Gastroesophageal sphincter (tissue), 3 donors: ENCODE results near the gene ACKR3.

Source experiments
- EP300 ChIP-seq: sonication (generic); formaldehyde crosslinking; IDR thresholded peaks from one replicate; pipeline ENCODE4 v1.6.1; 2017; ENCODE audit warnings: antibody characterized with exemption, mild to moderate bottlenecking
- POLR2A ChIP-seq, 2 donors: fragments of 450-650 bp; IDR thresholded peaks; one replicate each; pipeline ENCODE4 v1.6.1; 2017; ENCODE audit warnings: antibody characterized with exemption in 2 of 2, mild to moderate bottlenecking in 2 of 2, moderate library complexity in 1 of 2
- TF ChIP-seq, protein P1 (sequence below), 4 experiments: fragments of 200-600 bp in 2 of 4; fragments of 450-650 bp in 2 of 4; sonication (generic) in 1 of 4; IDR thresholded peaks; one replicate each; pipeline ENCODE4 v1.5.1; 2017 to 2019; ENCODE audit warnings: antibody characterized with exemption in 4 of 4, mild to moderate bottlenecking in 2 of 4, moderate library complexity in 2 of 4

DNA sequence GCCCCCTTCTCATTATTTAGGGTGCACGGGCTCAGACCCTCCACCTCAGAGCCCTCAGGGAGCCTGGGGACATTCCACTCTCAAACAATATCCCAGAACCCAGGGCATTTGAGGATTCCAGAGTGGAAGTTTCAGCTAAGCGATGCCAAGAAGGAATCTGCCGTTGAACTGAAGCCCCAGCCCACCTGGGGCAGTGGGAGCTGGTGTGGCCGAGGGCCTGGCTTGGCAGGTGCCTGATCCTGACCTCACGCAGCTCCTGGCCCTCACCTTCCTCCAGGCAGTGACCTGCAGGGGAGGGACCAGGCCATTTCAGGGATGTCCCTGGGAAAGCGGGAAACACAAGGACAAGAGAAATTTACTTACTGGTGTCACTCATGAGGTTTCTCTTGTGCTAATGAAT is 58.2 kb downstream of the ACKR3 start:
- TF ChIP-seq, protein P1, sequence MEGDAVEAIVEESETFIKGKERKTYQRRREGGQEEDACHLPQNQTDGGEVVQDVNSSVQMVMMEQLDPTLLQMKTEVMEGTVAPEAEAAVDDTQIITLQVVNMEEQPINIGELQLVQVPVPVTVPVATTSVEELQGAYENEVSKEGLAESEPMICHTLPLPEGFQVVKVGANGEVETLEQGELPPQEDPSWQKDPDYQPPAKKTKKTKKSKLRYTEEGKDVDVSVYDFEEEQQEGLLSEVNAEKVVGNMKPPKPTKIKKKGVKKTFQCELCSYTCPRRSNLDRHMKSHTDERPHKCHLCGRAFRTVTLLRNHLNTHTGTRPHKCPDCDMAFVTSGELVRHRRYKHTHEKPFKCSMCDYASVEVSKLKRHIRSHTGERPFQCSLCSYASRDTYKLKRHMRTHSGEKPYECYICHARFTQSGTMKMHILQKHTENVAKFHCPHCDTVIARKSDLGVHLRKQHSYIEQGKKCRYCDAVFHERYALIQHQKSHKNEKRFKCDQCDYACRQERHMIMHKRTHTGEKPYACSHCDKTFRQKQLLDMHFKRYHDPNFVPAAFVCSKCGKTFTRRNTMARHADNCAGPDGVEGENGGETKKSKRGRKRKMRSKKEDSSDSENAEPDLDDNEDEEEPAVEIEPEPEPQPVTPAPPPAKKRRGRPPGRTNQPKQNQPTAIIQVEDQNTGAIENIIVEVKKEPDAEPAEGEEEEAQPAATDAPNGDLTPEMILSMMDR (IDR thresholded peaks at IDR 0.05) = no peak
- TF ChIP-seq EP300 (no peak), POLR2A (IDR thresholded peaks at IDR 0.05) (no peak)
